Vagina (tissue), 2 donors: ENCODE results near the gene STAT2. TPM values are rescaled to one million over a fixed set of nuclear protein-coding genes. Genes with fewer than 3 reads are reported as not detected.

Source experiments
- DNase-seq, 2 donors: peaks; one replicate each; pipeline ENCODE4 v3.0.0-alpha.2; 2017; ENCODE audit errors: extremely low spot score in 2 of 2
- H3K27ac ChIP-seq: fragments of 200-600 bp; sonication (generic); one replicate; pipeline ENCODE4 v1.5.1; 2019
- H3K27me3 ChIP-seq: fragments of 200-600 bp; sonication (generic); one replicate; pipeline ENCODE4 v1.5.1; 2019
- H3K36me3 ChIP-seq, 2 donors: fragments of 200-600 bp; sonication (generic); one replicate each; pipeline ENCODE4 v1.5.1; 2017 to 2019
- H3K4me1 ChIP-seq: fragments of 200-600 bp; sonication (generic); one replicate; pipeline ENCODE4 v1.5.1; 2019
- H3K4me3 ChIP-seq, 2 donors: fragments of 200-600 bp; sonication (generic); 1 replicate in 1 of 2; 2 replicates in 1 of 2; pipeline ENCODE4 v1.5.1; 2016 to 2019
- H3K9me3 ChIP-seq: fragments of 200-600 bp; sonication (generic); one replicate; pipeline ENCODE4 v1.5.1; 2019
- POLR2A ChIP-seq, 2 donors: fragments of 450-650 bp; IDR thresholded peaks; one replicate each; pipeline ENCODE4 v1.6.1; 2017; ENCODE audit warnings: antibody characterized with exemption in 2 of 2, mild to moderate bottlenecking in 2 of 2, moderate library complexity in 2 of 2
- POLR2AphosphoS5 ChIP-seq, 2 donors: sonication (generic); formaldehyde crosslinking; IDR thresholded peaks; one replicate each; pipeline ENCODE4 v1.9.0; 2017; ENCODE audit warnings: antibody characterized with exemption in 2 of 2, mild to moderate bottlenecking in 2 of 2, low read depth in 1 of 2; ENCODE audit not compliant: insufficient read depth in 1 of 2
- intact Hi-C: fragments of 100-400 bp; cut with DNase I; formaldehyde crosslinking; loops from one replicate; pipeline ENCODE4 v1.15.1; 2023
- total RNA-seq: library from RNA; depleted of rRNA; stranded (reverse); fragments of >200 nt; gene quantifications from one replicate; pipeline ENCODE4 v1.2.3, GENCODE V29; 2016
- TF ChIP-seq, protein P1 (sequence below), 3 experiments: fragments of 450-650 bp in 2 of 3; fragments of 200-600 bp in 1 of 3; sonication (generic) in 1 of 3; IDR thresholded peaks; one replicate each; pipeline ENCODE4 v1.5.1; 2017 to 2019; ENCODE audit warnings: antibody characterized with exemption in 3 of 3, mild to moderate bottlenecking in 2 of 3, moderate library complexity in 2 of 3

The STAT2 gene
- total RNA-seq, 1 donor from 2014 or later: 109 TPM

DNA sequence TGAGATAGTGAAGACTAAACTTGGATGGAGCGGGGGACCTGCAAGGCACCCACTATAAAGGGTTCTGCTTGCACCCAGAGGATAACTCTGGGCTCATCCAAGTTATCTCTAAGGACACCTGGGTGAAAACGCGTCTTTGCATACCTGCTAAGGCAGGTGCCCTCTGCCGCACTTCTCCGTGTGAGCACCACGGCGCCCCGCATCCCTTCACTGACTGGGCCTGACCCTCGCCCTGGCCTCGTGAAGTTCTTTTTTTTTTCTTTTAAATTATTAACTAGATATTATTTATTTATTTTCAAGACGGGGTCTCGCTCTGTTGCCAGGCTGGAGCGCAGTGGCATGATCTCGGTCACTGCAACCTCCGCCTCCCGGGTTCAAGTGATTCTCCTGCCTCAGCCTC lies 22.7 kb upstream of the STAT2 start:
- no peaks in the 10 kb centered on the region for H3K27me3 ChIP-seq
- intact Hi-C loops: no loop called here
- no peaks in the 10 kb centered on the region for H3K9me3 ChIP-seq
- TF ChIP-seq POLR2AphosphoS5 (IDR thresholded peaks at IDR 0.05; ENCODE audit: insufficient read depth in 1 of 2, low read depth in 1 of 2): no peak
- TF ChIP-seq POLR2A (IDR thresholded peaks at IDR 0.05): no peak
- TF ChIP-seq, protein P1, sequence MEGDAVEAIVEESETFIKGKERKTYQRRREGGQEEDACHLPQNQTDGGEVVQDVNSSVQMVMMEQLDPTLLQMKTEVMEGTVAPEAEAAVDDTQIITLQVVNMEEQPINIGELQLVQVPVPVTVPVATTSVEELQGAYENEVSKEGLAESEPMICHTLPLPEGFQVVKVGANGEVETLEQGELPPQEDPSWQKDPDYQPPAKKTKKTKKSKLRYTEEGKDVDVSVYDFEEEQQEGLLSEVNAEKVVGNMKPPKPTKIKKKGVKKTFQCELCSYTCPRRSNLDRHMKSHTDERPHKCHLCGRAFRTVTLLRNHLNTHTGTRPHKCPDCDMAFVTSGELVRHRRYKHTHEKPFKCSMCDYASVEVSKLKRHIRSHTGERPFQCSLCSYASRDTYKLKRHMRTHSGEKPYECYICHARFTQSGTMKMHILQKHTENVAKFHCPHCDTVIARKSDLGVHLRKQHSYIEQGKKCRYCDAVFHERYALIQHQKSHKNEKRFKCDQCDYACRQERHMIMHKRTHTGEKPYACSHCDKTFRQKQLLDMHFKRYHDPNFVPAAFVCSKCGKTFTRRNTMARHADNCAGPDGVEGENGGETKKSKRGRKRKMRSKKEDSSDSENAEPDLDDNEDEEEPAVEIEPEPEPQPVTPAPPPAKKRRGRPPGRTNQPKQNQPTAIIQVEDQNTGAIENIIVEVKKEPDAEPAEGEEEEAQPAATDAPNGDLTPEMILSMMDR (IDR thresholded peaks at IDR 0.05): no peak
- no peak overlapping the region for H3K27ac ChIP-seq
- no peaks in the 10 kb centered on the region for H3K36me3 ChIP-seq
- DNase-seq: no peak
- H3K4me3 ChIP-seq: no peak overlapping the region
- H3K4me1 ChIP-seq: no peaks in the 10 kb centered on the region

DNA sequence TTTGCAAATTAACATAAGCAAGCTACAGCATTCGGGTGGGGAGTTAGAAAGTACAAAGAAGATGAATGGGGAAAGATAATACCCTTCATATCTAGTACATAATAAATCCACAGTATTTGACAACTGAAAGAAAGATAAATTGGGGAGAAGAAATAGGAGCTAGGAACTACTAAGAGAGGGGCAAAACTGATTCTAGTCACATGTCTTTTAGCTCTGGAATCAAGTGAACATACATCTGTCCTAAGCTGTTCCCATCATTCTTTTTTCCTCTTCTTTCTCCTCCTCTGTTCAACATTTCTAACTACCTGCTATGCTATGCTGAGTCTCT lies 18.0 kb upstream of the STAT2 start:
- H3K9me3 ChIP-seq: no peaks in the 10 kb centered on the region
- no peaks in the 10 kb centered on the region for H3K27me3 ChIP-seq
- no peaks in the 10 kb centered on the region for H3K36me3 ChIP-seq
- TF ChIP-seq POLR2AphosphoS5 (IDR thresholded peaks at IDR 0.05; ENCODE audit: insufficient read depth in 1 of 2, low read depth in 1 of 2): no peak
- TF ChIP-seq, protein P1 (IDR thresholded peaks at IDR 0.05): no peak
- no peak for TF ChIP-seq POLR2A (IDR thresholded peaks at IDR 0.05)
- H3K4me1 ChIP-seq: no peaks in the 10 kb centered on the region
- no peak overlapping the region for H3K27ac ChIP-seq
- intact Hi-C loops: no loop called here
- DNase-seq: no peak
- H3K4me3 ChIP-seq: no peak overlapping the region

- DNase-seq: no peak
- H3K4me1 ChIP-seq: no peaks in the 10 kb centered on the region
- no peaks in the 10 kb centered on the region for H3K27me3 ChIP-seq
- H3K27ac ChIP-seq: no peak overlapping the region
- intact Hi-C loops: no loop called here
- no peak overlapping the region for H3K4me3 ChIP-seq
- no peaks in the 10 kb centered on the region for H3K9me3 ChIP-seq
- no peaks in the 10 kb centered on the region for H3K36me3 ChIP-seq
- TF ChIP-seq, protein P1 (IDR thresholded peaks at IDR 0.05): no peak
These were observed 17.5 kb upstream of the STAT2 start for GRCh38 chr12:56377310-56377988.

DNA sequence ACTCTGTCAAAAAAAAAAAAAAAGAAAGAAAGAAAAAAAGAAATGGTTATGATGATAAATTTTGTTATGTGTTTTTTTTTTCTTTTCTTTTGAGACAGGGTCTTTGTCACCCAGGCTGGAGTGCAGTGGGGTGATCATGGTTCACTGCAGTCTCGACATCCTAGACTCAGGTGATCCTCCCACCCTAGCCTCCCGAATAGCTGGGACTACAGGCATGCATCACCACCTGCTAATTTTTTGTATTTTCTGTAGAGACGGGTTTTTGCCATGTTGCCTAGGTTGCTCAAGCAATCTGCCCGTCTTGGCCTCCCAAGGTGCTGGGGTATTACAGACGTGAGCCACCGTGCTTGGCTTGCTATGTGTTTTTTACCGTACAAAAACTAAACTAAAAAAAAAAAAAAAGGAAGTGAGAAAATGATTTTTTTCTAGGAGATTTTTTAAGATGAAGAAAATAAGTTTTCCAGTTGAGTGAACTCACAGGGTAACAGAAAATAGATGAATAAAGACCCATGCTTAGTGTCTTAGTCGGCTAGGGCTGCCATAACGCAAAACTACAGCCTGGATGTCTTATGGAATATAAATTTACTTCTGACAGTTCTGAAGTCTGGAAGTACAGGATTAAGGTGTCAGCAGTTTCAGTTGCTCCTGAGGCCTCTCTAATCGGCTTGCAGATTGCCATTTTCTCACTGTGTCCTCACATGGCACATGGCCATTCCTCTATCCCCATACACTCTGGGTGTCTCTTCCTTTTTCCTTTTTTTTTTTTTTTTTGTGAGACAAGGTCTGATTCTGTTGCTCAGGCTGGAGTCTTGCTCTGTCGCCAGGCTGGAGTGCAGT lies 15.9 kb upstream of the STAT2 start:
- intact Hi-C loops: no loop called here
- Histone ChIP-seq H3K4me1 (no peaks in the 10 kb centered on the region), H3K27ac (no peak overlapping the region), H3K9me3 (no peaks in the 10 kb centered on the region), H3K36me3 (no peaks in the 10 kb centered on the region), H3K27me3 (no peaks in the 10 kb centered on the region), H3K4me3 (no peak overlapping the region)
- no peak for TF ChIP-seq POLR2A (IDR thresholded peaks at IDR 0.05)
- no peak for TF ChIP-seq POLR2AphosphoS5 (IDR thresholded peaks at IDR 0.05; ENCODE audit: insufficient read depth in 1 of 2, low read depth in 1 of 2)
- TF ChIP-seq, protein P1 (IDR thresholded peaks at IDR 0.05): no peak
- DNase-seq: no peak
